Smooth muscle cell of the pulmonary artery (primary cell): ENCODE data around the gene TRPM4. TPM values are rescaled to one million over a fixed set of nuclear protein-coding genes. Genes with fewer than 3 reads are reported as not detected.

Experiments
- total RNA-seq: library from RNA; depleted of rRNA; stranded (reverse); fragments of >200 nt; gene quantifications from 2 replicates; pipeline ENCODE4 v1.2.3, GENCODE V29; 2014

The TRPM4 gene
- 27.5 and 30.3 TPM in 2 replicates for total RNA-seq

GRCh38 chr19:49157445-49158224 is at the start of gene TRPM4:
TSS of gene TRPM4 (plus strand) at chr19:49157792. CDS start at chr19:49157867, 75 bp downstream.

GRCh38 chr19:49113762-49114629 is 43.6 kb upstream of the TRPM4 start, which contains the start of gene LIN7B:
TSS of gene LIN7B (plus strand) at chr19:49114370. CDS start at chr19:49114405, 35 bp downstream.

GRCh38 chr19:49118565-49119410 is 38.8 kb upstream of the TRPM4 start, which contains the start of gene C19orf73:
TSS of gene C19orf73 (minus strand) at chr19:49119143. CDS start at chr19:49119022, 121 bp downstream.

GRCh38 chr19:49119411-49120324 is 37.9 kb upstream of the TRPM4 start, which contains the start of gene PPFIA3:
TSS of gene PPFIA3 (plus strand) at chr19:49119544. CDS start at chr19:49127874, 8,330 bp downstream.

GRCh38 chr19:49155005-49155819 is 2.4 kb upstream of the TRPM4 start, which contains the start of gene HRC:
TSS of gene HRC (minus strand) at chr19:49155396. CDS start at chr19:49155237, 159 bp downstream.

Other genes with a start within 250 kb of the TRPM4 start
- gene DHDH, start 224.1 kb upstream of the TRPM4 start, total RNA-seq = 0.17 TPM in 1 of 2 replicates, not detected in the other
- 79.2 and 117 TPM in 2 replicates for gene BAX, start 202.9 kb upstream of the TRPM4 start, total RNA-seq
- 4,527 and 7,180 TPM in 2 replicates for gene FTL, start 192.5 kb upstream of the TRPM4 start, total RNA-seq
- gene GYS1, start 164.5 kb upstream of the TRPM4 start, total RNA-seq = 108 and 117 TPM in 2 replicates
- 156 and 174 TPM in 2 replicates for gene RUVBL2, start 163.9 kb upstream of the TRPM4 start, total RNA-seq
- gene LHB, start 140.7 kb upstream of the TRPM4 start, total RNA-seq = not detected in 2 replicates
- gene CGB3, start 133.5 kb upstream of the TRPM4 start, total RNA-seq = not detected in 2 replicates
- not detected in 2 replicates for gene CGB2, start 125.9 kb upstream of the TRPM4 start, total RNA-seq
- gene CGB1, start 120.9 kb upstream of the TRPM4 start, total RNA-seq = not detected in 2 replicates
- not detected in 2 replicates for gene CGB5, start 113.9 kb upstream of the TRPM4 start, total RNA-seq
- not detected in 2 replicates for gene CGB8, start 108.7 kb upstream of the TRPM4 start, total RNA-seq
- gene CGB7, start 100.0 kb upstream of the TRPM4 start, total RNA-seq = under 0.01 and 0.17 TPM in 2 replicates
- gene NTF4, start 93.0 kb upstream of the TRPM4 start, total RNA-seq = not detected in 2 replicates
- not detected in 2 replicates for gene KCNA7, start 85.1 kb upstream of the TRPM4 start, total RNA-seq
- 159 and 170 TPM in 2 replicates for gene SNRNP70, start 72.3 kb upstream of the TRPM4 start, total RNA-seq
- gene LIN7B, start 43.4 kb upstream of the TRPM4 start, total RNA-seq = 7.5 and 12.6 TPM in 2 replicates
- 0.26 and 0.36 TPM in 2 replicates for gene C19orf73, start 38.6 kb upstream of the TRPM4 start, total RNA-seq
- 2.6 and 2.7 TPM in 2 replicates for gene PPFIA3, start 38.2 kb upstream of the TRPM4 start, total RNA-seq
- gene HRC, start 2.4 kb upstream of the TRPM4 start, total RNA-seq = 0.53 and 0.65 TPM in 2 replicates
- gene SLC6A16, start 167.4 kb downstream of the TRPM4 start, total RNA-seq = 0.13 and 0.33 TPM in 2 replicates
- gene CD37, start 177.6 kb downstream of the TRPM4 start, total RNA-seq = not detected in 2 replicates
- 13.2 and 16.0 TPM in 2 replicates for gene TEAD2, start 204.6 kb downstream of the TRPM4 start, total RNA-seq
- gene DKKL1, start 206.1 kb downstream of the TRPM4 start, total RNA-seq = not detected in 2 replicates
- gene KASH5, start 230.5 kb downstream of the TRPM4 start, total RNA-seq = not detected in 2 replicates